NCI-H1417 treated with DMSO at 0.1 percent for 48 hours (cell line): ENCODE measurements around the gene NCBP1.

Experiments used
- DNase-seq: peaks from one replicate; lab custom pipeline; 2025; lab: John Stamatoyannopoulos, UW

The NCBP1 gene

DNA sequence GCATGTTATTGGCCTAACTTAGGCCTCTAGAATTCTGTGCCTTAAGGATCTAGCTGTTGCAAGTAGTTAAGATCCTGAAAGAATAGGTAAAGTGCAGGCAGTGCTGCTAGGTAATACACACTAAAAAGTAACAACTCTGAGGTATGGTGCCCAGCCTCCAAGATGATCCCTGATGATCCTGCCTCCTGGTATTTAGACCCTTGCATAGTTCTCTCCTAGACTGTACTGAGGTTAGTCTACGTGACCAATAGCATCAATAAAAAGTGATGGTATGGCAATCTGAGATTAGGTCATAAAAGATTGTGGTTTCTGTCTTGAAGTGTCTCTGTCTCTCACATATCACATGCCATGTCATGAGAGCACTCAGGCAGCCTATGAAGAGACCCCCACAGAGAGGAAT lies 9.7 kb upstream of the NCBP1 start:
- no peak for DNase-seq

DNA sequence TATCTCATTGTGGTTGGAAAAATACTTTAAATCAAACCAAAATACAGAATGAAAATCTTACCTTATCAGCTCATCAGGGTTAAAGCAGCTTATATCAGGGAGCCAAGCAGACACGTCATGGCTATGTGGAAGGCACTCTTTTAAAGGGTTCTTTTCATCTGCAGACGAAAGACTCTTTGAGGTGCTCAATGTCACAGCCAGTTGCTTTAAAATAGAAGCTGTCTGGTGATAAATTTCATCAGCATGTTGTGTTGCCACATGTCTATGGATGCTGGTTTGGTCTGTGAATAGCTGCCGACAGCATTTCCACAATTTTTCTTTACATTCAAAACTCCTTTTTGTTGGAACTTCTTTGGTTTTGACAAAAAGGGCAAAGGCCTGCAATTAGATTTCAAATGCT lies 8.0 kb upstream of the NCBP1 start:
- no peak for DNase-seq

DNA sequence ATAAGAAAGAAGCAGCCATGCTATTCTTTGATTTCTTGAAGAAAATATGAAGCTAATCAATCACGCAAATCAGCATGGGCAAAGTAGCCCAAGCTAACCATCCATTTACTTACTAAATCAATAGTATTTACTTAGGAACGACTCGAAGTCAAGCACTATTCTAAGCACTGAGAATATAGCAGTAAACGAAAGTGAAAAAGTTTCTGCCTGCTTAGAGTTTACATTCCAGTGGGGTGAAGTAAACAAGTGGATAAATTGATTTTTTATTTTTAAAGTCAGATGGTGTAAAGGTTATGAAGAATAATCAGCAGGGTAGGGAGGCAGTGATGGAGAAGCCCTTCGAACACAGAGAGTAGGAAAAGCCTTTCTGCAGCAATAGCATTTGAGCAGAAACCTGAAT lies 6.0 kb upstream of the NCBP1 start:
- no peak for DNase-seq

DNA sequence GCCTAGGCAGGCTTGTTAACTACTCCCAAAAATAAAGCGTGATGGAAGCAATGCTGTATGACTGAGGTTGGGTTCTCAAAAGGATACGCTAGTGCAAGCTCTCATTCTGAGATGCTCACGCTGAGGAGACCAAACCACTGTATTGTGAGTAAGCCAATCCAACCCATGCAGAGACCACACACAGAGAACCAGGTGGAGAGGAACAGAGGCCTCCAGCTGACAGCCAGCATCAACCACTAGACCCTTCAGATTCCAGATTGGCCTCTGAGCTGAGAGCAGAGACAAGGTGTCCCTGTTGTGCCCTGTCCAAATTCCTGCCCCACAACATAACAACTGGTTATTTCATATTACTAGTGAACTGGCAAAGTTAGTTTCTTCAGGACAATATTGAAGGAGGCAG lies 5.0 kb upstream of the NCBP1 start:
- no peak for DNase-seq

DNA sequence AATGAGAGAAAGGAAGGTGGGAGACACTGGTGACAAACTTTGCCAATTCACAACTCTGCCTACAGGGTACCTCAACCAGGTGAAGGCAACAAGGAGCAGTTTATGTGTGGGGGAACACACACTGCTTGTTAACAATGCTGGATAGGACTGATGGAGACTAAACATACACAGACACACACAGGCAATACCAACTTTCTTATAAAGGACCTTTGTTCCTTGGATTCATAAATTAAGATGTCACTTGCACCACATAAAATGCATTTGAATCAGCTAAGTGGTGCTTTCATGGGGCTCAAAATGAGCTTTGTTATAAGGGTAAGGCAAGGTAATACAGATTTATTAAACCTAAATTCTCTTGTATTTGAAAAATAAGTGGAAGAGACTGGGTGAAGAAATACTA lies 4.5 kb upstream of the NCBP1 start:
- no peak for DNase-seq

DNA sequence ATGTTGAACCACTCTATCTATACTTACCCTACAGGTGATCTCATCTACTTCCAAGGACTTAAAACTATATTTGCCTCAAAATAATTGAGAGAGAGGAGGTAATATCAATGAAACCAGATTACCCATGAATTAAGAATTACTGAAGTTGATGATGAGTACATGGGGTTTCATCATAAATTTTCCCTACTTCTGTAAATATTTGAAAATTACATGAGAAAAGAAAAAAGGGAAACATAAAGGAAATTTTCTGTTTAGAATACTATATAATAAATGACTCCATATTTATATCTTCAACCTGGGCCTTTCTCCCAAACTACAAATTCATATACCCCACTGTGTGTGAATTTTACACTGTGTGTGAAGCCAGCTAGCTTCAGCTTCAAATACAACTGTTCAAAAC lies 3.0 kb upstream of the NCBP1 start:
- no peak for DNase-seq

DNA sequence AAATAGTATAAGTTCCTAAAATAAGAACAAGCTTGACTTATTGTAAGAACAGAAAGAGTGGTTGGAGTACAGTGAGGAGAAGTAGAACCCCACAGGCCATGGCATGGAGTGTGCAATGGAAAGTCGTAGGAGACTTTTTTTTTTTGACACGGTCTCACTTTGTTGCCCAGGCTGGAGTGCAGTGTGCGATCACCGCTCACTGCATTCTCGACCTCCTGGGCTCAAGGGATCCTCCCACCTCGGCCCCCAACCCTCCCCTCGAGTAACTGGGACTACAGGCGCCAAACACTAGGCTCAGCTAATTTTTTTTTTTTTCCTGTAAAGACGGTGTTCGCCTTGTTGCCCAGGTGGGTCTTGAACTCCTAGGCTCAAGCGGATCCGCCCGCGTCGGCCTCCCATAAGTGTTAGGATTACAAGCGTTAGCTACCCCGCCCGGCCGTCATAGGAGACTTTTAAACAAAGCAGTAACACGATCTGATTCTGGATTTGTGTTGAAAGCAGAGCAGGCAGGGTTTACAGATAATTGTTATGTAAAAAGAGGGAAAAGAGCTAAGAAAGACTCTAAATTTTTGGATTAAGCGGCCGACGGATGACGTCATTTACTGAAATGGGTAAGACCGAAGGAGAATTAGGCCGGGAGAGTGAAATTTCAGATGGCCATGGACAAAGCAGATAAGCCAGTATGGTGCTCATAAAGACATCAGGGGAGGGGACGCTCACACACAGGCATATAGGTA lies 1.2 kb upstream of the NCBP1 start:
- DNase-seq = peak; percentile 95

DNA sequence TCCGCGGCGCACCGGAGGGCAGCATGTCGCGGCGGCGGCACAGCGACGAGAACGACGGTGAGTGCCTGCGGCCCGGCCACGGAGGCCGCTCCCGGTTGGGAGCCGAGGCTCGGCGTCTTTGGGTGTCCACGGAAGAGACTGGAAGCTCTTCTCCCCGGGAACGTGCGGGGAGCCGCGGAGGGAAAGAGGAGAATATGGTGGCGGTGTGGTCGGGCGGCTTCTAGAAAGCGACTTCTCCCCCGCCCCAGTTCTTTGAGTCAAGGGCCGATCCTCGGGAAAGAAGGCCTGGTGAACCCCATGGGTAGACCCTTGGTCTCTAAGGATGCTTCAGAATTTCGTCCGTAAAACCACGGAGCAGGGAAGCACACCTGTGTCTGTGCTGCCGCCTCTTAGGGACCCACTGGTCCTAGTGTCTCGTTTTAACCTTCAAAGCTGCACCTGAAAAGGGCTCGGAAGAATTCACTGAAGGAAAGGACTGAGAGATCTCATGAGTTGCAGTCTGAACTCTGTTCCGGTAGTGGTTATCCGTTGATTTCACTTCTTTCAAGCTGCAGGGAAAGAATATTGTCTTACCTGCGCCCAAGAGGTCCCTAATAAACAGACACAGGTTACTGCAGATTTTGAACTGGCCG lies 354 bp downstream of the NCBP1 start:
- DNase-seq = no peak

DNA sequence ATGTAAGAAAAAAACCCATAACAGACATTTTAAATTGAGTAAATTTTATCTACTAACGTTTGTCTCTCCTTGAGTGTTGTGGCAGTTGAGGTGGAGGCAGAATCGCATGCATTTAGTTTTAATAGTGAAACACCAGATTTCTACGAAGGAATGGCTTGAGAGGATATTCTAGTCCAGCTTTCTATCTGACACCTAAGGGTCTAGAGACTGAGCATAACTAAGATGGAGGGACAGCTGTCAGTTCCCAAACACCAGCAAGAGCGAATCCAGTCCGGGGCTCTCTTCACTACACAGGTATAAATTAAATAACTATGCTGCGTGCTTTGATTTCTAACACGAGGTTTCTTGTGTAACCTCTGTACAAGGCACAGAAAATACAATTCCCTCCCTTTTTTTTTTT lies 1.4 kb downstream of the NCBP1 start:
- DNase-seq = no peak

DNA sequence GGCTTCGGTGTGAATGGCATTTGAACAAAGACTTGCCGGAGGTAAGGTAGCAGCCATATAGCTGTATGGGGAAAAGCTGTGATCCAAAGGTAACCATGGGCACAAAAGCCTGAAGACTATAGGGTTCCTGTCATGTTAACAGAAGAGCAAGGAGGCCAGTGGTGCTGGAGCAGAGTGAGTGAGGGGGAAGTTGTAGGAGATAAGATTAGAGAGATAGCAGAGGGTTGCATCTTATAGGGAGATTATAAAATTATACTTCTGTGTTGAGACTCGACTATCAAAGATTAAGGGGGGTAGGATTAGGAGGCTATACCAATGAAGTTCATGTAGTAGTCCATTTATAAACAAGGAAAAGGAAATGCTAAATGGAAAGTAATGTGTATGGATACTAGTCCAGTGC lies 3.3 kb downstream of the NCBP1 start:
- DNase-seq = no peak

DNA sequence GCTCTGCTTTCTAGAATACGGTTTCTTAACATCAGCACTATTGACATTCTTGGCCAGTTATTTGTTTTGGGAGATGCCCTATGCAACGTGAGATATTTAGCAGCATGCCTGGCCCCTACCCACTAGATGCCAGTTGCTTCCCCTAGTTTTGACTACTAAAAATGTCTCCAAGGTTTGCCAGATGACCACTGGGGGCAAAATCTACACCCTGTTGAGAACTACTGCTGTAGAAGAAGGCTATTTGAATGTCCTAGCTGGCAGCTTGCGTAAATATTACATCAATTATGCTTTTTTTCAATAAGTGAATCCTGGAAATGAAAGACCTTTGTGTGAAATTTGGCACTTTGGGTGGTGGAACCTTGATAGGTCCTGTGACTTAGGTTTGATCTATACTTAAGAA lies 5.0 kb downstream of the NCBP1 start:
- DNase-seq = no peak

DNA sequence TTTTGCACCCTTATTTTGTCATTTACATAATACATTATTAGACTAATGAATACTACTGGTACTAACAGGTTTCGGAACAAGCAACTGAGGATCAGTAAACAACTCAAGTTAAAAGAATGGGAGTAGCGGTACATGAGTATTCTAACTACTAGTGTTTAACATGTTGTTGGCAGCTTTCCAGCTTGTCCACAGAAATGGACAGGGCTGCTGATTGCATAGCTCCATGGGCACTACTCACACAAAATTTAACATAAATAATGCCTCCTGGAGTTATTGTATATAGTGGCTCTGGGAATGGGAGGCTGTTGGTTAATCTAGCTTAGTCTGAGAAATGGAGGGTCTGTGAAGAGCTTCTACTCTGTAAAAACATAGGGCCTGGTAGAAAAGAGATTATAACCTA lies 6.7 kb downstream of the NCBP1 start:
- peak; percentile 57 for DNase-seq

DNA sequence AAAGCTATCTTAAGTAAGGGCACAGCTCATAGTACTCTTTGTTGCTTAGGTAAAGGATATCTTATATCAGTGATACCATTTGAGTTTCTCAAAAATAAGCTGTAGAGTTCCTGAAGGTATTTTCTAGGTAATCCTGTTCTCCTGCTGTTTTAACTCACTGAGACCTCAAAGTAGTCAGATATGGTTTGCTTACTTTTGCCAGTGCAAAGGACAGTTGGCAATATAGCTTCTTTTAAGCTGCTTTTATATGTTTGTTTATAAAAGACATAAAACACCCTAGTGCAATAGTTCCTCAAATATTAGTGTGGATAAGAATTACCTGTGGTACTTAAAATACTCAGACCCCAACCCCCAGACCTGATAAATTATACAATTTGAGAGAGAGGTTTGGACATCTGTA lies 12.1 kb downstream of the NCBP1 start:
- DNase-seq = no peak

DNA sequence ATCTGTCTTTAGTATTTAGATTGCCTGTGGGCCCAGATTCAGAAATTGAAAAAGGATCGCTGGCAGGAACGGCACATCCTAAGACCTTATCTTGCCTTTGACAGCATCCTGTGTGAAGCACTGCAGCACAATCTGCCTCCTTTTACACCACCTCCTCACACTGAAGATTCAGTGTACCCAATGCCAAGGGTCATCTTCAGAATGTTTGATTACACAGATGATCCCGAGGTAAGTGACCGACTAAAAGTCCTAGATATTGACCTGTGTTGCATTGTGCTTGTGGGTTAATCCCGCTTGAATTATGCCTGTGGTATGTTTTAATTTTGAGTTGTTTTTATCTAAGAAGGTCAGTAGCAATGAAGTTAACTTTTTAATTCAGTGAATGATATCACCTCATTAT lies 14.4 kb downstream of the NCBP1 start:
- DNase-seq = no peak

DNA sequence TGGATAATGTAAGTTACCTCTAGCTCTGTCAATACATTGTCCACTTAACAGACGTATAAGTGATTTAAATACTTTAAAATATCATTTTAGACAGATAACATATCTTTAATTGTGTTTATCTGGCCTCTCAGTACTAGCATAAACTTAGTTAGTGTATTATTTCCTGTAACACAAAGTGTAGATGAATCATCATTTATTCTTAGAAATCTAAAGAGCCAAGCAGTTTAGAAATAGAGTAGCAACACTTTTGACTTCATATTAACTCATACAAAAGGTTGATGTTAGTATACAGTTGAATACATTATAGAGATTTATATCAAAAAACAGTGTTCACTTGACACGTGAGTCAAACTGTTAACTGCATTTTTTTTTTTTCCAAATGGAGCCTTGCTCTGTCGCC lies 18.0 kb downstream of the NCBP1 start:
- no peak for DNase-seq

DNA sequence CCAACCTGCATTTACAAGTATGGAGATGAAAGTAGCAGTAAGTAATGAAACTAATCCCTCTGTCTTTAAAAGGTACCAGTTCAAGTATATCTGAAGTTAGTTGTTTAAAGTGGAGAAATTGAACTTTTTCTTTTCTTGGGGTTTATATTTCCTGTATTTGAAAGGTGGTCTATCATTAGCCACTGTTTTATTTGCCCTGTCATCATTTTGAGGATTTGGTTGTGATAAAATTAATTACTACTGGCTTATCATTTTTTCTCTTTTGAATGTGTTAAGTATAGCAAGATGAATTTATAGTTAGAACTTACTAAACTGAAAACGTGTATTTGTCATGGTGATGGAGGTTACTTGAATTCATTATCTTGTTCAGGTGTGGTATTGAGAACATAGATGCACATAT lies 25.1 kb downstream of the NCBP1 start:
- DNase-seq = no peak

DNA sequence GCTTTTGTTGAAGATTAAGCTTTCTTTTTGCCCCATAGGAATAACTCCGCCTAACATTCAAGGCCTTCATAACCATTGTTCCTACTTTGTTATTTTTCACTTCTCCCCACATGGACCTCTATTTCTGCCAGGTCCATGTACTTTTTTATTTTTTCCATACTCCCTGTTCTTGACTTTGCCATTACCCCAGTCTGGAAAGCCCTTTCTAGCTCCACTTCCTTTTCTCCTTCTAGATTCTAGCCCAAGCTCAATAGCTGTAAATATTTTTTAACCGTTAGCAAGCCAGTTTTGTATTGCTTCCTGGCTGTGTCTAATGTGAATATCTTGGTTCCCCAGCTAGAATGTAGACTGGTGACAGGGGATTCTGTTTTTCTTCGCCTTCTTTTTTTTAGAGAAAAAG lies 26.1 kb downstream of the NCBP1 start:
- DNase-seq = no peak

DNA sequence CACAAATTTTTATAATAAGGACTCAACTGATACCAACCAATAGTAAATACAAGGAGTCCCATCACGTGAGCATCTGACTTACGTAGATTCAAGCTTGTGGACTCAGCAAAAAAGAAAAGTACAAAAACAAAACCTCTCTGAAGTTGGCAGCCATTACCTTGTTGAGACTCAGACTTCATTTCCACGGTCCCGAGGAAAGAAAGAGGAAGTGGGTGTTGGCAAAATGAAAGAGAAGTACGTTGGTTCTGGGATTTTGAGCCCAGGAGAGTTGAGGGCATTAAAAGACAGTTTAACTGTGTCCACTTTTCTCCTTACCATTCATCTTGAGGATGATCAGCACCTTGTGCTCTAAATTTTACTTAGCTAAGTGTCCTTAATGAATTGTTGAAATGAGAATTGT lies 26.7 kb downstream of the NCBP1 start:
- DNase-seq = no peak

DNA sequence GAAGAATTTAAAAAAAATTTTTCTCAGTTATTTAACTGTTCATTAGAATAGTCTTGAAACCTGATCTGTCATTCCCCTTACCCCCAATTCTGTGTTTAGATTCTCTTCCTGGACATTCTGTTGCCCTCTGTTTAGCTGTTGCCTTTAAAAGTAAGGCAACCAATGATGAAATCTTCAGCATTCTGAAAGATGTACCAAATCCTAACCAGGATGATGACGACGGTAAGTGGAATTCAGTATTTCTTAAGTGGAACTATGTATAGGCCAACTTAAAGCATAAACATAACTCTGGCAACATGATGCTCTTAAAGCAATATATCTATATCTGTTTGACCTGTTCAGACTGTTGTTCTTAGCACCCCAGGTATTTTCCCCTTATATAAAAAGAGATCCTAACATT lies 27.2 kb downstream of the NCBP1 start:
- no peak for DNase-seq

DNA sequence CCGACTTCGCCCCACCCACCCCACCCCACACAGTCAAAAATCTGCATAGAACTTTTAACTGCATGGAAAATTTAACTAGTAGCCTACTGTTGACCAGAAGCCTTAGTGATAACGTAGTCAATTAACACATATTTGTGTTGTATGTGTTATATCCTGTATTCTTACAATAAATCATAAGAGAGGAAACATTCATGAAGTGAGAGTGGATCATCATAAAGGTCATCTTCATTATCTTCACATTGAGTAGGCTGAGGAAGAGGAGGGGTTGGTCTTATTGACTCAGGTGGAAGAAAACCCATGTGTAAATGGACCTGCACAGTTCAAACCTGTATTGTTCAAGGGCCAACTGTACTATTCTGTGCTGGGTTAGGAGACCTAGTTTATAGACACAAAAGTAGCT lies 32.1 kb downstream of the NCBP1 start:
- DNase-seq = no peak

DNA sequence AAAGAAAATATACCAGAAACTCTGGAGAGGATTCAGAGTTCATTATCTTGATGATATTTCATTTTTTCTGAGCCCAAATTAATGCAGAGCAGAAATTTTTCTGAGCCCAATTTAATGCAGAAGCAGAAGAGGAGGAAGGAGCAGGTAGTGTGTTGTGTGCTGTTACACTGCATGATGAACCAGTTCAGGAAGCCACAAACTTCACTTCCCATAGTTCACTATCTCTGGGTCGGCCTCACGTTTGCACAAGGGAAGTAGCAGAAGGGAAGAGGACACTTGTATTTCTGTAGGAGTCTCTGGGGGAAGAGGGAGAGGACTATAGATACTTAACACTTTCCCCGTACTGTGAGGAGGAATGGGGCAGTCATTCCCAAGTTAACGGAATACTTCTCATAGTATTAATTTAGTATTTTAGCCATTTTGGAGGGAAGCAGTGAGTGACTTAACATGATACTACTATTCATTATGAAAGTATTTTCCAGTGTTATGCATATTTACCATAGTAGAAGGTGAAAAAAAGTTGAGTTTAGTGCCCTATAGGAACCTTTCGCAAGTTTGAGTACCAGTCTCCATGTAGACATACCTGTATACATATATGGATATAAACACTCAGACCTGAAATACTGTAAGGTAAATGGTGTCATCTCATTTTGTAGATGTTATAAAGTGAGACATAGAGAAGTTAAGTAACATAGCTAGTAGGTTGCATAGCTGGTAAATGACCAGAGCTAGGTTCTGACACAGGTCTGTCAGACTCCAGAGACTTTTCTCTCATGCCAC lies 33.5 kb downstream of the NCBP1 start:
- no peak for DNase-seq

DNA sequence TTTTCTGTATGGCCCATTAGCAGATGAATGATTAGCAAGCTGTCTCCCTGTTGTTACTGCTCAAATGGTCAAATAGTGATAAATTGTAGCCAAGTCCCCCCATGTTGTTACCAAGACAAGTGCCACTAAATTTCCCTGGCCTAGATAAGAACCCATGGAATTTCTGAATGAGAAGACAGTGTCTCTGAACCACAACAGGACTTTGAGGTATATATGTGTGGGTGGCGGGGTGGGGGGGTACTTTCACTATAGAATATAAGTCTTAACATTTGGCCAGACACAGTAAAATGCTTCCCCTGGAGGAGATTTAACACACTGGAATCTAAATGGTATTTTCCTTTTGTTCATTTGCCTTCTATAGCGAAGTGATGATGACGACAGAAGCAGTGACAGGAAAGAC lies 34.9 kb downstream of the NCBP1 start:
- no peak for DNase-seq

DNA sequence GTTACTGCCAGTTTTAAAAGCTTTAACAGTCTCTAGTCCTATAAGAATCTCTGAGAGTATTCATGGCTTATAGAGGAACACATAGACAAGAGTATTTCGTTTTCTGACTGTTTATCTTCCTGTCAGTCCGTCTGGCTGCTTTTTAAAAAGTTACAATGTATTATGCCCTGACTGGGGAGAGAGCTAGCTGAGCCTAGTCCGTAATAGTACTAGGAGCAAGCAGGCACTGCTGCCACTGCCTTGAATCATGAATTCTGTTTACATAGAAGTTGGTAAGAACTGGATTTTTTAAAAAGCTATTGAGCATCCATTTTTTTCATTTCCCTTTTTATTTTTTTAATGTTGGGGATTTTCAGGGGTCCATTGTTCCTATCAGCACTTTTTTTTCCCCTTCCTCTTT lies 37.0 kb downstream of the NCBP1 start:
- no peak for DNase-seq
